ENCODE measurements around the gene DBNL.

Gene DBNL

DNA sequence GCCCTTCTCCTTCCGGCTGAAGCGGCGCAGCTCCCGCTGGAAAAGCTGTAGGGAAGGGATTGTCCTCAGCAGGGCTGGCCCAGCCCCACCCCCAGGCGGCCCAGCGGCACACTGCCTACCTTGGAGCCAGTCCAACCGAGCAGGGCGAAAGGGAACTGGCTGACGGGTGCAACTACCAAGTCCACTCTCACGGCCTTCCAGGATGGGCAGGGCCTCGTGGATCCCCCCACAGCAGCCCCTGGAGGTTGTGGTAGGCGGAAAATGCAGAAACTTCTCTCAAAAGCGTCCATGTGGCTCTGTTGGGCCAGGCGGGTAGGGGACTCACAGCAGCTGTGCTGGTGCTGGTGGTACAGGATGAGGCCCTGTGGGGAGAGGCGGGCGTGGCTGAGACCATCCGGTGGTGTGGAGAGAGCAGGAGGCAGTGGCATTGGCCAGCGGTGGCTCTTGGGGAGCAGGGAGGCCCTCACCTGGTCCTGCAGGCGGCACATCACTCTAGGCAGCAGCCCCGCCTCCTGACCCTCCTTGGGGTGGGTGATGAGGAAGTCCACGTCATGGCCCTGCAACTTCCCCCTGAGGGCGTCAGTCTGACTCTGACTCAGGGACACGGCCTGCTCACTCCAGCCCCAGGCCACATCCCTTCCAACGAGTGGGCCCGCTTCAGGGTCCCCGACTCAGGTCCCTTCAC is 29.3 kb downstream of the DBNL start:
- Mint-ChIP-seq H3K4me3 (peak overlapping the region; percentile 84 to 87), H3K4me1 (peaks cover 46 to 87% of the 10 kb centered on the region in 2 donors), H3K27ac (peak overlapping the region; percentile 99), H3K36me3 (peaks cover 36 to 81% of the 10 kb centered on the region in 2 donors), H3K9me3 (no peaks in the 10 kb centered on the region), H3K27me3 (no peaks in the 10 kb centered on the region)
- ATAC-seq (replicated peaks) (peak; percentile 93 to 95), DNase-seq (peak; percentile 89)

DNA sequence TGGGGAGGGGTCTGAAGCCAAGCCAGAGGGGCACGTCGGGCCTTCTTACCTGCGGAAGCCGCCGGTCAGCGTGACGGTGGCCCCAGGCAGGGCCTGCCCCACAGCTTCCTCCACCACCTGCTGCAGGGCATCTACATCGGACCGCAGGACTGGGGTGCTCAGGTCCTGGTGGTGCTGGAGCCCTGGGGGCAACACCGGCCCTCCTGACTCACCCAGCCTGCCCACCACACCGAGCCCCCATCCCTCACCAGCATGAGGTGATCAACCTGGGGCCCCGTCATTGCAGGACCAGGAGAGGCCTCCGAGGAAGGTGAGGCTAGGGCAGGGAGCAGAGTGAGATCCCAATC is 29.8 kb downstream of the DBNL start:
- DNase-seq (no peak), ATAC-seq (replicated peaks) (peak; percentile 22 to 26)
- H3K4me3 Mint-ChIP-seq, result peak overlapping the region; percentile 84 to 87
- peaks cover 36 to 78% of the 10 kb centered on the region in 2 donors for H3K36me3 Mint-ChIP-seq
- H3K9me3 Mint-ChIP-seq, result no peaks in the 10 kb centered on the region
- H3K27ac Mint-ChIP-seq, result peak overlapping the region; percentile 99
- no peaks in the 10 kb centered on the region for H3K27me3 Mint-ChIP-seq
- peaks cover 46 to 87% of the 10 kb centered on the region in 2 donors for H3K4me1 Mint-ChIP-seq

DNA sequence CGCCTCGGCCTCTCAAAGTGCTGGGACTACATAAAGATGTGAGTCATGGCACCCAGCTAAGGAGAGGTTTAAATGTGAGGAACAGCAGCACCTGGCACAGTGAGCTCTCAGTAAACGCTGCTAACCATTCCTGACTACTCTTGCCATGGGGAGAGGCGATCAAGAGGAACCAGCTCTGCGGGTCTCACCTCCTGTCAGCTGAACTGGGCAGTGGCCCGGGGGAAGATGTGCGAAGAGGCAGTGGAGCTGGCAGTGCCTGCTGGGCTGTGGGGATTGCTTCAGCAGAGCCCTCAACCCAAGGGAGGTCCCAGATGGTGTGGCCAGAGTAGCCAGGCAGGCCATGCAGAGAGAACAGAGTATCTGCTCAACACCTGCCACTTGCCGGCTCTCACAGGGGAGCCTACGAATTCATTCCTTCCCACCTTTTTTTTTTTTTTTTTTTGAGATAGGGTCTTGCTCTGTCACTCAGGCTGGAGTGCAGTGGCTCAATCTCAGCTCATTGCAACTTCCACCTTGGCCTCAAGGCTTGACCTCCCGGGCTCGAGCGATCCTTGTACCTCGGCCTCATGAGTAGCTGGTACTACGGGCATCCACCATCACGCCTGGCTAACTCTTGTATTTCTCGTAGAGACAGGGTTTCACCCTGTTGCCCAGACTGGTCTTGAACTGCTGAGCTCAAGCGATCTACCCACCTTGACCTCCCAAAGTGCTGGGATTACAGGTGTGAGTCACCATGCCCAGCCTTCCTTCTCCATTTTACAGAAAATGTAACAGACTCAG is 31.0 kb downstream of the DBNL start:
- ATAC-seq (replicated peaks) (no peak), DNase-seq (no peak)
- Mint-ChIP-seq H3K4me1 (peaks cover 51 to 90% of the 10 kb centered on the region in 2 donors), H3K27me3 (no peaks in the 10 kb centered on the region), H3K36me3 (peaks cover 38 to 76% of the 10 kb centered on the region in 2 donors), H3K9me3 (no peaks in the 10 kb centered on the region), H3K27ac (peak overlapping the region; percentile 99), H3K4me3 (peak overlapping the region; percentile 84 to 87)

DNA sequence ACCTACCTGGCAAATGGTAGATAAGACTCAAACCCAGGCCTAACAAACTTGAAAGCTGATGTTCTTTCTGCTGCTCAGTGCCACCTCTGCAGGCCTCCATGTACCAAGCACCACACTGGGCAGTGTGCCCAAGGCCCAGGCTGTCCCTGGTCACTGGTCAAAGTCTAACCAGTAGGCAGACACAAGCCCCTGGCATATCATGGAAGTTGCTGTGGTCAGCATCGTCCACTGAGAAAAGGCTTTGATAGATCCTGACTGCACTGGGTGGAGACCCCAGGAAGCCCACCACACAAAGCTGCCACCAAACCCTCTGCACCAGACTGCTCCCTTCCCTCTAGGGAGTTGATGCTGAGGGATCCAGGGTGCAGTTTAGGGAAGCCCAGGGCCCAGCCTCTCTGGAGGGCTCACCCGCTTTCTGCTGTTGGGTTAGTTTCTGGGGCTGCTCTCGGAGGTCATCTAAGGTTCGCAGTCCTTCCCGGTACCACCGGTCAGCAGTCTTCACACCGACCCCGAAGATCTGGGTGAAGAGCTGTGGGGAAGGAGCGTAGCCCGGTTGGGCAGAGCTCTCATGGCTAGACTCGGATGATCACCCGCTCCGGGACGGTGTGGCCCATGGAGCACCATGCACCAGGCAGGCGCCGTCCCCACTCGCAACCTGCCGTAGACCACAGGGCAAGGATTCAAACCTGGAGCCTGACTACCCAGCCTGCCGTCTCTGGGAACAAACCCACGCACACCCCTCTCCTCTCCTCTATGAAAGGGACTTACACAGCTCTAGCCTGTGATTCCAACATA is 31.8 kb downstream of the DBNL start:
- no peaks in the 10 kb centered on the region for H3K9me3 Mint-ChIP-seq
- DNase-seq (no peak), ATAC-seq (replicated peaks) (no peak)
- peaks cover 53 to 90% of the 10 kb centered on the region in 2 donors for H3K4me1 Mint-ChIP-seq
- H3K27me3 Mint-ChIP-seq, result no peaks in the 10 kb centered on the region
- peaks cover 43 to 78% of the 10 kb centered on the region in 2 donors for H3K36me3 Mint-ChIP-seq
- no peak overlapping the region for H3K4me3 Mint-ChIP-seq
- peak overlapping the region; percentile 99 for H3K27ac Mint-ChIP-seq

DNA sequence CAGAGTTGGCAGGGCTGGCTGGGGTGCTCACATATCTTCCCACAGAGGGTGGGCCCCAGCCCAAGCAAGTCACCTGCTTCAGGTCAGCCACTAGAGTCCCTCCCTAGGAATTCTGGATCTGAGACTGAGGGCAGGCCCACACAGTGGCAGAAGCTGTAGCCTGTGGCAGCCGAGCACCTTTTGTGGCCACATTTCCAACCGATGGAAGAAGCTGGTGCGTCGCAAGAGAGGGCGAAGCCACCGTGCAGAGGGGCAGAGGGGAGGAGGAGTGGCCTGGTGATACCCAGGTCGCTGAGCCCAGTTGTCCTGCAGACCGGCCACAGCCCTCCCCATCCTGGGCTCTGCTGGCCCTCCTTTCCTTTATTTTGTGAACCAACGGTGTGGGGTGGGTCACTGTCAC is 32.6 kb downstream of the DBNL start:
- Mint-ChIP-seq H3K4me1 (peaks cover 50 to 88% of the 10 kb centered on the region in 2 donors), H3K36me3 (peaks cover 48 to 72% of the 10 kb centered on the region in 2 donors), H3K27ac (peak overlapping the region; percentile 88), H3K27me3 (no peaks in the 10 kb centered on the region), H3K9me3 (no peaks in the 10 kb centered on the region), H3K4me3 (peak overlapping the region in 1 of 2 donors; percentile 29)
- ATAC-seq (replicated peaks) (no peak), DNase-seq (no peak)

DNA sequence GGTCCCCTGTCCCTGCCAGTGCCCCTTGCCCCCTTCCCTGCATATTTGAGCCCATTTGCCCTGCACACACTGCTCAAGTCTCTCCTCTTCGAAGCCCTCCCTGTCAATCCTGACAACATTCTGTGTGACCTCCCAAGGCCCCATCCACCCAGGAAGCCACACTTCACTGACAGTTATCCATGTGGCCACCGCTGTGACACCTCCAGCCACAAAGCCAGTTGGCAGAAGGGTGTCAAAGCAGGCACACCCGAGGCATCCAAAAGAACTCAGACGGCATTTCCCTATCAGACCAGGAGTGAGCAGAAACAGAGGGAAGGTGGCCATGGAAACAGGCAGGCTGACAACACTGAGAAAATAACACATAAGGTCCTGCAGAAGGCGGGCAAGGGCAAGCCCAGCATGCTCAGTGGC is 33.2 kb downstream of the DBNL start:
- peaks cover 46 to 66% of the 10 kb centered on the region in 2 donors for H3K36me3 Mint-ChIP-seq
- no peaks in the 10 kb centered on the region for H3K27me3 Mint-ChIP-seq
- peaks cover 45 to 84% of the 10 kb centered on the region in 2 donors for H3K4me1 Mint-ChIP-seq
- H3K4me3 Mint-ChIP-seq, result peak overlapping the region in 1 of 2 donors; percentile 7
- peak overlapping the region; percentile 86 for H3K27ac Mint-ChIP-seq
- DNase-seq (no peak), ATAC-seq (replicated peaks) (no peak)
- no peaks in the 10 kb centered on the region for H3K9me3 Mint-ChIP-seq

DNA sequence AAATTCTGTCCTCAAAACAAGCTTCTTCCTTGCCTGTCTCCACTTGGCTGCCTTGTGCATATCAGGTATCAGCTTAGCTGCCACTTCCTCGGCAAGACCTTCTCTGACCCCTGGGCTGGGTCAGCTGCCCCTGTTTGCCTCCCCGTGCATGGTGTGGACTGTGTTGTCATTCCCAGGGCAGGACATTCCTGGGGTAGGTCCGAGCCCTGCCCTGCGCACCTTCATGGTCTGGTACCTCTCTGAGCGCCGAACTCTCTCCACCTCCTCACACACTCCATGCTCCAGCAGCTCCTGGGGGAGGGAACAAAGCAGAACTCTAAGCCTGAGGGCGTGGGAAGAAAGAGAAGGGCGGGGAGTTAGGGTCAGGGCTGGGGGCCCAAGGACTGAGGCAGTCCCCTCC is 34.0 kb downstream of the DBNL start:
- peaks cover 40 to 63% of the 10 kb centered on the region in 2 donors for H3K36me3 Mint-ChIP-seq
- no peak for ATAC-seq (replicated peaks)
- no peaks in the 10 kb centered on the region for H3K9me3 Mint-ChIP-seq
- H3K27ac Mint-ChIP-seq, result peak overlapping the region; percentile 86
- peaks cover 42 to 80% of the 10 kb centered on the region in 2 donors for H3K4me1 Mint-ChIP-seq
- no peak for DNase-seq
- H3K27me3 Mint-ChIP-seq, result no peaks in the 10 kb centered on the region
- H3K4me3 Mint-ChIP-seq, result peak overlapping the region; percentile 51 to 67

DNA sequence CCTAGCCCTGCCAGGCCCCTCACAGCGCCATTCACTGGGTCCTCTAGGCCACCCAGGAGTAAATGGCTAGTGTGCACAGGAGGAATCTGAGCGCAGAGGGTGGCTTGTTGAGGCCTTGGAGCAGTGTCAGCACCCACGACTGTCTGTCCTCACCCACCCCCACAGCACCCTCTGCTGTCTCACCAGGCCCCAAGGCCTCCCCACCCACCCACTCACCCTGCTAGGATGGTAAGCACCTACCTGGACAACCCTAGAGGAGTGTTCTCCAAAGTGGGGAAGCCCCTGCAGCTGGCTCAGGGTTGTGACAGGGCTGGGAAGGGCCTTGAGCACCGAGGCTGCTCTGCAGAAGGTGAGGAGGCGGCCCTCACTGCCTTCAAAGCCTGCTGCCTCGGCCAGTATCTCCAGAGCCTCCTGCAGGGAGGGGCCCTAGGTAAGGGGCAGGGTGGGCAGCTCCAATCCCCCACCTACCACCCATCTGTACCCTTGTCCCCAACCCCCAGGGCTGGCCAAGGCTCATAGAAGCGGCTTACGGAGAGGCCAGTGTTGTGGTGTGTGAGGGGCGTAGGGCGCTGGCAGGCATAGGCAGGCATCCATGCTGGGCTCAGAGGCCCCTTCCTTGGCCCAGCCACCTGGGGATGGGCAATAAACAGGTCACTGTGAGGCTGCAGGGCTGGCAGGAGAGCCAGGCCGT is 35.0 kb downstream of the DBNL start:
- H3K27me3 Mint-ChIP-seq, result no peaks in the 10 kb centered on the region
- peak overlapping the region; percentile 86 for H3K27ac Mint-ChIP-seq
- peak; percentile 3 to 14 for ATAC-seq (replicated peaks)
- no peak for DNase-seq
- peaks cover 36 to 53% of the 10 kb centered on the region in 2 donors for H3K36me3 Mint-ChIP-seq
- H3K4me3 Mint-ChIP-seq, result peak overlapping the region in 1 of 2 donors; percentile 46
- no peaks in the 10 kb centered on the region for H3K9me3 Mint-ChIP-seq
- H3K4me1 Mint-ChIP-seq, result peaks cover 39 to 78% of the 10 kb centered on the region in 2 donors

DNA sequence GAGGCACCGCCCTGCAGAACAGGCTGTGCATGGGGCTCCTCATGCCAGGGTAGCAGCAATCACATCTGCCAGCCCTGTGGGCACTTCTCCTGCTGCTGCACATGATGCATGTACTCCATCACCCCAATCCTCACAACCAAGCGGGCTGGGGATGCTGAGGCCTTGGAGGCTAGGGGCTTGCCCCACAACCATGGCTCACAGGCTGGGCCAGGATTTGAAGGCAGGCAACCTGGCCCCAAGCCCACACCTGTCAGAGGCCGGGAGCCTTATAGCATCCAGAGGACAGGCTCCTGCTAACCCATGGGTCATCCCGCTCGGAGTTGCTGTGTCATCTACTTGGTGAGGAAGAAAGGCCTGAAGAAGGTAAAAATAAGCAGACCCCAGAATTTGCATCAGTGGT is 35.6 kb downstream of the DBNL start:
- H3K9me3 Mint-ChIP-seq, result no peaks in the 10 kb centered on the region
- H3K27ac Mint-ChIP-seq, result peak overlapping the region; percentile 97
- no peak for ATAC-seq (replicated peaks)
- H3K36me3 Mint-ChIP-seq, result peaks cover 35 to 47% of the 10 kb centered on the region in 2 donors
- DNase-seq, result no peak
- peaks cover 39 to 71% of the 10 kb centered on the region in 2 donors for H3K4me1 Mint-ChIP-seq
- H3K4me3 Mint-ChIP-seq, result no peak overlapping the region
- H3K27me3 Mint-ChIP-seq, result no peaks in the 10 kb centered on the region

DNA sequence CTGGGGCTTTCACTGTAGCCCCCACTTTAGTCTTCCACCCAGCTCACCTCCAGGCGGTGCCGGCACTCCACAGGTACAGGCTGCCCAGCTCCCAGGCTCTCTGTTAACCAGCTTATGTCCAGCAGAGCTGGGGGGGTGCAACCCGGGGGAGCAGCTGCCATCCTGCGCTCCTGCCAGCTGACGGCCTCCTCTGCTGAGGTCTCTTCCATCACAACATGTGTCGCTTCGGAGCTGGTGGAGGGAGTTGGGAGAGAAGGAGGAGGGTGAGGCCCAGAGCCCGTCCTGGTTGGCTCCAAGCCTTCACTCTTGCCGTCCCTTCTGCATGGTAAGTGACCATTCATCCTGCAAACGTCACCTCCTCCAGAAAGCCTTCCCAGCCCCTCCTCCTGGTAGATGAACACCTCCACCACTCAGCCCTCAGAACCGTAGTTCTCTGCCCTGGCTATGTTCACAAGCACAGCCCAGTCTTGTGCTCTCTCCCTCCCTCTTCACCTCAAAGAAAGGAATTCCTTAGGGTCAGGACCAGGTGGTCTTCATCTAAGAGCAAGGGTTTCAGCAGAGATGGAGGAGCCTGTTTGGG is 36.3 kb downstream of the DBNL start:
- no peak for ATAC-seq (replicated peaks)
- DNase-seq, result no peak
- Mint-ChIP-seq H3K9me3 (no peaks in the 10 kb centered on the region), H3K27me3 (no peaks in the 10 kb centered on the region), H3K27ac (peak overlapping the region; percentile 97), H3K4me3 (peak overlapping the region; percentile 86 to 90), H3K4me1 (peaks cover 37 to 65% of the 10 kb centered on the region in 2 donors), H3K36me3 (peaks cover 30 to 40% of the 10 kb centered on the region in 2 donors)

DNA sequence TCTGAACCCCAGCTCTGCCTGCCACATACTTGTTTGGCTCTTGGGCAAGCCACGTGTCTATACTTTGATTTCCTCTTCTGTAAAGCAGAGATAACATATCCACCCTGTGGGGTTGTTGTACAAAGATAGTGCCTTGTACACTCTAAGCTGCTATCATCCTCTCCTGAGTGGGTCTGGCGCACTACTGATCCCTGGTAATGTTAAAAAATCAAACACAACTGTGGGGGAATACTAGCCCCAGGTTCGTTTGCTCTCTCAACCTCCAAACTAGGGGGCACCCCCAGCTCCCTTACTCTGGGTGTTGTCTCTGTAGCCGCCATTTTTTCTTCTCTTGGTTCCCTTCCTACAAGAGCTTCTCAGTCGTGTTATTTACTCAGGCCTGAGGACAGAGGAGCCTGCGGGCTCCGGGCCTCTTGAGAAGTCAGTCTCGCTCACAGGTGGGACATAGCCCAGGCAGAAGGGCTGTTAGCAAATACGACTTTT is 36.8 kb downstream of the DBNL start:
- Mint-ChIP-seq H3K36me3 (peaks cover 29 to 35% of the 10 kb centered on the region in 2 donors), H3K27ac (peak overlapping the region; percentile 97), H3K9me3 (no peaks in the 10 kb centered on the region), H3K4me1 (peaks cover 37 to 60% of the 10 kb centered on the region in 2 donors), H3K4me3 (peak overlapping the region; percentile 86 to 90), H3K27me3 (no peaks in the 10 kb centered on the region)
- no peak for ATAC-seq (replicated peaks)
- no peak for DNase-seq

DNA sequence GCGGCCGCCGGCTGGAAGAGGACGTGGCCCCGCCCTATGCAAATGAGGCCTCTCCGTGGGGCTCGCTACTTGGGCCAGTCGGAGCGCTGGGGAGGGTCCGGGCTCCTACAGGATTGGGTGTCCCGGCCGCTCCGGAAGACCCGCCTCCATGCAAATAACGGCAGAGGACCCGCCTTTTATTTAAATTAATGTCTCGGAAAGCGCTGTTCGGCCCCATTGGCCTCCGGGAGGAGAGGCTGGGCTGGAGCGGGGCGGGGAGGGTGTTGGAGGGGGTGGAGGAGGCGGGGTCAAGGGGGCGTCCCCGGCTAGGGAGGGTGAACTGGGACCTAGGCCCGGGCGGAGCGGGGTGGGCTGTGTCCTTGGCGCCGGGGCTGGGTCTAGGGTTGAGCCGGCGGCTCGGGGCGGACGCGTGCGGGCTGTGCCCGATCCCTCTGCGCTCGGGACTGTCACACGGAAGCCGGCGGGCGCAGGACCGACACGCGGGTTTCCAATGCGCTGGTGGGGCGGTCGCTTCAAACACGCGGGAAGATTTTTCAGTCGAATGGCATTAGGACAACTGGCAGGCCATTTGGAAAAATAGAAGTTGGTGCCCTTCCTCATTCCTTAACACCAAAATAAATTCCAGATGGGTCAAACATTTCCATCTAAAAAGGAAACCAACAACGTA is 38.2 kb downstream of the DBNL start:
- Mint-ChIP-seq H3K36me3 (peaks cover 24 to 26% of the 10 kb centered on the region in 2 donors), H3K27me3 (no peaks in the 10 kb centered on the region)
- peak; percentile 97 for DNase-seq

DNA sequence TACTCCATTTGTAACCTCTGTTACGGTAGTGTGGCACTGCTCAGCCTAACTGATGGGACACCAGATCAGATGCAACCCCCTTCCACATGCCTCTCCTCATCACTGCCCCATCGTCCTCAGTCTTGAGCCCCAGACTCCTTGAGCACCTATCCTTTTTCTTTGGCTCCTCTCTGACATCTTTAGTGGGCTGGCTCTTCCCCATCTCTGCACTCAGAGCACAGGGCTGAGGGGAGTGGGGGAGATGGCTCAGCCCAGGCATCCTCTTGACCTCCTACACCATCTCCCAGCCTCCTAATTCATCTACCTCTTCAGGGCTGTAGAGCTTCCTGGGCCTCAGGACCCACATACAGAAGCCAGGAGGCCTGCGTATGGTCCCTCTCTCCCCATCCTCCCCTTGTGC is 39.3 kb downstream of the DBNL start:
- no peaks in the 10 kb centered on the region for H3K9me3 Mint-ChIP-seq

More for the DNA sequence above, 38.2 kb downstream of the DBNL start:
- no peaks in the 10 kb centered on the region for H3K9me3 Mint-ChIP-seq
- H3K4me1 Mint-ChIP-seq, result peaks cover 34 to 58% of the 10 kb centered on the region in 2 donors
- peak; percentile 89 to 93 for ATAC-seq (replicated peaks)
- H3K4me3 Mint-ChIP-seq, result peak overlapping the region; percentile 86 to 90
- H3K27ac Mint-ChIP-seq, result peak overlapping the region; percentile 91

More for the DNA sequence above, 39.3 kb downstream of the DBNL start:
- peaks cover 30 to 58% of the 10 kb centered on the region in 2 donors for H3K4me1 Mint-ChIP-seq
- ATAC-seq (replicated peaks), result no peak
- H3K27me3 Mint-ChIP-seq, result no peaks in the 10 kb centered on the region
- peak overlapping the region; percentile 75 for H3K27ac Mint-ChIP-seq
- peaks cover 12 to 17% of the 10 kb centered on the region in 2 donors for H3K36me3 Mint-ChIP-seq
- DNase-seq, result no peak
- H3K4me3 Mint-ChIP-seq, result peak overlapping the region; percentile 25 to 74
